Calu3 (cell line): ENCODE results near the gene PPP1R26. TPM values are rescaled to one million over a fixed set of nuclear protein-coding genes. Genes with fewer than 3 reads are reported as not detected.
A peak's percentile ranks its signal among the peaks of the same experiment; 100 is the strongest.

ENCODE experiments used
- BruUV-seq: library from RNA; stranded (reverse); fragments of 400-500 nt; replicated peaks from 2 replicates; lab custom pipeline; 2021; lab: Mats Ljungman, UMichigan
- CTCF ChIA-PET: fragments of 300-600 bp; sonication (Branson Sonifier 250); formaldehyde crosslinking; loops from one replicate; lab custom pipeline; 2022; ENCODE audit warnings: antibody characterized with exemption; lab: Charles Lee
- DNase-seq: peaks from one replicate; pipeline ENCODE4 v3.0.0; 2022
- H3K27ac Mint-ChIP-seq: one replicate; pipeline ENCODE4 v1.8.0; 2022; ENCODE audit warnings: mixed read lengths; ENCODE audit not compliant: unreplicated experiment
- H3K27me3 Mint-ChIP-seq: one replicate; pipeline ENCODE4 v1.8.0; 2022; ENCODE audit warnings: mixed read lengths; ENCODE audit not compliant: unreplicated experiment
- H3K36me3 Mint-ChIP-seq: one replicate; pipeline ENCODE4 v1.8.0; 2022; ENCODE audit warnings: mild to moderate bottlenecking, moderate library complexity, mixed read lengths; ENCODE audit not compliant: insufficient read depth, unreplicated experiment
- H3K4me1 Mint-ChIP-seq: one replicate; pipeline ENCODE4 v1.8.0; 2022; ENCODE audit warnings: mild to moderate bottlenecking, low read depth, mixed read lengths; ENCODE audit not compliant: unreplicated experiment
- H3K4me3 Mint-ChIP-seq: one replicate; pipeline ENCODE4 v1.8.0; 2022; ENCODE audit warnings: mild to moderate bottlenecking, low read depth, moderate library complexity, mixed read lengths; ENCODE audit not compliant: unreplicated experiment
- H3K9me3 Mint-ChIP-seq: one replicate; pipeline ENCODE4 v1.8.0; 2022; ENCODE audit warnings: low read depth, mixed read lengths; ENCODE audit not compliant: unreplicated experiment
- intact Hi-C: fragments of 100-400 bp; cut with micrococcal nuclease; formaldehyde crosslinking; loops from one replicate; pipeline ENCODE4 v1.10.0; 2022; ENCODE audit not compliant: unreplicated experiment
- total RNA-seq: library from RNA; stranded (reverse); gene quantifications from 2 replicates; pipeline ENCODE4 v1.2.3, GENCODE V29; 2022
- TF ChIP-seq, protein P1 (sequence below): fragments of 200-600 bp; IDR thresholded peaks from one replicate; pipeline ENCODE4 v1.8.0; 2022; ENCODE audit warnings: antibody characterized with exemption; ENCODE audit not compliant: unreplicated experiment

The PPP1R26 gene
- total RNA-seq, 1 experiment from 2014 or later, result 35.1 TPM

DNA sequence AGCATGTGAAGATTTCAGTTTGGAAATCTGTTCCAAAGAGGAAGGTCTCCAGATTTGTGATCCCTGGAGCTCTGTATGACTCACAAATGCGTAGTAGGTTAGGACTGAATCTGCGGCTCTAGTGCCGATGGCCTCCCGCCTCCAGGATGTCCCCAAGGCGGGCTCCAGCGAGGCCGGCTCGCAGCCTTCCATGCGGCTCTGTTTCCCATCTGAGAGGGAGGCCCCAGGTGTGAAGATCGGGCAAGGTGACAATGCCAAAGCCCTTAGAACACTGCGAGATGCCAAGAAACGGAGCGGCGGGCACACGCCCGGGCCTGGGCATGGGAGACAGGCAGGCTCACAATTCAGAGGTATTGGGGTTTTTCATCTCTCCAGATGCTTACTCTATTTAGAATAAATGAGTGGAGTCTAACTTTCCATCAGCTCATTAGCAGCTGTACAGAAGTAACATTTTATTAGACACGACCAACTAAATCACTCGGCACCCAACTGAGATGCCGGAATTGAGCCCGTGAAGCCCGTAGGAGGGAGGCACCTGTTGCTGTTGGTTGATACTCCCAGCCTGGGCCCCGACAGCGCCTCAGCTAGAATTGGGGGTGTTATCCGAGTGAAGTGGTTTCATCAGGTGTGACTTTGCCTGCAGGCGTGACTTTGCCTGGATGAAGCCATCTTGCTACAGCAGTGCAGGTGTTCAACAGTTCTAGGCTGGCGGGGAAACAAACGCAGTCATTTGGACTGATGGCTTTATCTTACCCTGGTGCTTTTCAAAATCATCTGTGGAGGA, 13.5 kb downstream of the PPP1R26 start:
- TF ChIP-seq, protein P1, sequence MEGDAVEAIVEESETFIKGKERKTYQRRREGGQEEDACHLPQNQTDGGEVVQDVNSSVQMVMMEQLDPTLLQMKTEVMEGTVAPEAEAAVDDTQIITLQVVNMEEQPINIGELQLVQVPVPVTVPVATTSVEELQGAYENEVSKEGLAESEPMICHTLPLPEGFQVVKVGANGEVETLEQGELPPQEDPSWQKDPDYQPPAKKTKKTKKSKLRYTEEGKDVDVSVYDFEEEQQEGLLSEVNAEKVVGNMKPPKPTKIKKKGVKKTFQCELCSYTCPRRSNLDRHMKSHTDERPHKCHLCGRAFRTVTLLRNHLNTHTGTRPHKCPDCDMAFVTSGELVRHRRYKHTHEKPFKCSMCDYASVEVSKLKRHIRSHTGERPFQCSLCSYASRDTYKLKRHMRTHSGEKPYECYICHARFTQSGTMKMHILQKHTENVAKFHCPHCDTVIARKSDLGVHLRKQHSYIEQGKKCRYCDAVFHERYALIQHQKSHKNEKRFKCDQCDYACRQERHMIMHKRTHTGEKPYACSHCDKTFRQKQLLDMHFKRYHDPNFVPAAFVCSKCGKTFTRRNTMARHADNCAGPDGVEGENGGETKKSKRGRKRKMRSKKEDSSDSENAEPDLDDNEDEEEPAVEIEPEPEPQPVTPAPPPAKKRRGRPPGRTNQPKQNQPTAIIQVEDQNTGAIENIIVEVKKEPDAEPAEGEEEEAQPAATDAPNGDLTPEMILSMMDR, result no peak
- Mint-ChIP-seq H3K27ac (no peak overlapping the region), H3K4me1 (no peaks in the 10 kb centered on the region), H3K36me3 (no peaks in the 10 kb centered on the region), H3K27me3 (no peaks in the 10 kb centered on the region), H3K9me3 (no peaks in the 10 kb centered on the region), H3K4me3 (no peak overlapping the region)
- DNase-seq, result no peak
- intact Hi-C loops, result no loop called here
- CTCF ChIA-PET, result interaction anchor here (0.8 kb wide), 1 partner anchor 12 kb away, joined by 4 read pairs; no protein-coding TSS in a partner anchor
- BruUV-seq, result no TSS peak

DNA sequence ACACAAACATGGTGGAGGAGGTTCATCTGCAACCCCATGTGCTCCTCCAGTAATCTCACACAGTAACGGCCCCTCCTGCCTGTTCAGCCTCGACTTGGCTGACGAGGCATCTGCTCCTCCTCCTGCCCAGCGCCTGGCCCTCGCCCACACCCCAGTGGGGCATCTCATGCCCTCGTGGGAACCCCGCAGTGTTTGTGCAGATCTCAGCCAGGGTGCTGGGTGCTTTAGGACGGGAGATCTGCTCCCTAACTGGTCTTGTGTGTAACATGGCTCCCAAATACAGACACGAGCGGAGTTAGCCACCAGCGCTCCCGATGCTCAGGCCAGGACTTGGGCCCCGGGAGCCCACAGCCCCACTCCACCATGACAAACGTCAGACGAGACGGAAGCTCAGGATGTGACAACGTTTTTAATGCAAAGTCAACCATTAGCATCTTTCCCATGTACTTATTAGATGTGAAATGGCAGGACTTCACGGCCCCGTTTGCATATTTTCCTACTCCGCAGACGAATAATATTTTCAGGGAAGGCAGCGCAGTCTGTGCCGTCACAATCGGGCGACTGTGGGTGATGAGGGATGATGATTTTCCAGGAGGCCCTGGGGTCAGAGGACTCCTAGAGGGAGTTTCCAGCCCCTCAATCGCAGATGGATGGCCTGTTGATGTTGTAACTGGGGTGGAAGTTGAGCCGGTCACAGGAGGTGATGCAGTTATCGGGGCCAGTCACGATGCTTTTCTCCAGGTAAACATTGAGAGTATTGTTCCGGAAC, 15.4 kb downstream of the PPP1R26 start:
- H3K27me3 Mint-ChIP-seq, result no peaks in the 10 kb centered on the region

DNA sequence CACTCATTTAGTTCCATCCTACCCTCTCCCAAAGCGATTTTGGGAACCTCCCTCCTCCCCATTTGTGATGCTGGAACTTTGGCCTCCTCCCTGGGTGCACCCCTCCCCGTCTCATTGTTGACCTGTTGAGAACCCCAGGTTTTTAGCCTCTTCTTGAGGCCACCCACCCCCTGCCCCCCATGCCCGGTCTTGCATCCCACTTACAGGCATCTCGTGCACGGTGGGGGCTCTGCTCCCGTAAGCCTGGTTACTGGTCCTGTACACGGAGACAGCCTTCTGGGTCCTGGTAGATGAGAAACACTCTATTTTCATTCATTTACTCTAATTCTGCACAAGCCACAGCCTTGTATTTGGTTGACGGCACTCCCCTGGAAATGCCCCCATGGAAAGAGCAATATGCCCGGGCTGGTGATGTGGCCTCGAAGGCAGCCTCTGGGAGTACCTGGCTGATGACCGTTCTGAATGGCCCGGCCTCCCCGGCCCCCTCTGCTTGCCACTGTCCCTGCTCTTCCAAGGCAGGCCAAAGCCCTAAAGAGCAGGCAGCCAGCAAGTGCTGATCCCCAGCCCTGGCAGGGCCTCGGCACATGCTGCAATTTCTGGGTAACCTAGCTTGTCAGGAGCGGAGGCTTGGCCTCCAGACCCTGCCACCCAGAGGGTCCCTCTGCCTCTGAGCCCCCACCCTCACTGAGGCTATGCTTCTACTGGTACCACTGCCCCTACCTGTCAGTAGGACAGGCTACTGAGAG, 19.0 kb downstream of the PPP1R26 start:
- CTCF ChIA-PET, result no interaction called here
- no peaks in the 10 kb centered on the region for H3K4me1 Mint-ChIP-seq
- H3K9me3 Mint-ChIP-seq, result no peaks in the 10 kb centered on the region
- no TSS peak for BruUV-seq
- no peak overlapping the region for H3K4me3 Mint-ChIP-seq
- H3K36me3 Mint-ChIP-seq, result peaks cover 36% of the 10 kb centered on the region
- TF ChIP-seq, protein P1, result no peak
- H3K27me3 Mint-ChIP-seq, result no peaks in the 10 kb centered on the region
- DNase-seq, result no peak
- no peak overlapping the region for H3K27ac Mint-ChIP-seq
- intact Hi-C loops, result no loop called here

More for the DNA sequence above, 15.4 kb downstream of the PPP1R26 start:
- DNase-seq, result no peak
- TF ChIP-seq, protein P1, result no peak
- Mint-ChIP-seq H3K4me1 (no peaks in the 10 kb centered on the region), H3K36me3 (peaks cover 8% of the 10 kb centered on the region), H3K27ac (no peak overlapping the region), H3K4me3 (no peak overlapping the region), H3K9me3 (no peaks in the 10 kb centered on the region)
- intact Hi-C loops, result no loop called here
- no TSS peak for BruUV-seq
- CTCF ChIA-PET, result no interaction called here

DNA sequence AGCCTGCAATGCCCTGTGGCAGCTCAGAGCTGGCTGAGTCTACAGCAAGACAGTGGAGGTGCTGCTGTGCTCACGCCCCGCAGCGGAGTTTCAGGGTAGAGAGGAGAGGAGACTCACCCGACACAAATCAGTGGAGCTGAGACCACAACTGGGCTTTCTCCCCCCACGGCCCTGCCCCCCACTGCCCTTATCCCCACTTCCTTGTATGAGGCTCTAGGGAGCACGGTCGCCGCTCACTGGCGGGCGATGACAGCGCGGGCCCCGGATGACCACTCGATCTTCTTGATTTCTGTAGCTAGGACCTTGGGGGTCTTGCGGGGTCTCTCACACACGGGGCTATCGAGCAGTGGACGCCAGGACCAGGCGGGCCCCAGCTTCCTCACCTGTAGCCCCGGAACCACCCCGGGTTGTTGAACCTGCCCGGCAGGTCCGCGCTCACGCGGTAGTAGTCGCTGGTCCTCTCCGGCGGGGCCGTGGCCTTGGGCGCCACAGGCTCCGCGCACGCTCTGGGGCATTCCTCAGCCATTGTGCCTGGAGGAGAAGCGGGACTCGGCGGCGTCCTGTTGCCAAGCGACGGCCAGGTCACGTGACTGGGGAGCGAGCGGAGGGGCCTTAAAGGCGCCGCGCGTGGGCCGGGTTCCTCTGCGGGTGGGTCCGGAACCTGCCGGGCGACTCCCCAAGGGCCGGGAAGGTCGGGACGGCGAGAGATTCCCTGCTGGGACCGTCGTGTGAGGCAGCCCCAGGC, 19.9 kb downstream of the PPP1R26 start:
- no TSS peak for BruUV-seq
- no peaks in the 10 kb centered on the region for H3K27me3 Mint-ChIP-seq
- H3K4me1 Mint-ChIP-seq, result no peaks in the 10 kb centered on the region
- CTCF ChIA-PET, result no interaction called here
- intact Hi-C loops, result no loop called here
- H3K4me3 Mint-ChIP-seq, result peak overlapping the region; percentile 87
- peak; percentile 84 for DNase-seq
- peaks cover 37% of the 10 kb centered on the region for H3K36me3 Mint-ChIP-seq
- no peaks in the 10 kb centered on the region for H3K9me3 Mint-ChIP-seq
- TF ChIP-seq, protein P1, result no peak
- H3K27ac Mint-ChIP-seq, result peak overlapping the region; percentile 44
